Nephron progenitor cell (in vitro differentiated cells): ENCODE data around the gene CDC42BPA.

Experiments used
- DNase-seq: peaks from one replicate; pipeline ENCODE4 v3.0.0; 2021
- H3K27ac Mint-ChIP-seq: 2 replicates; pipeline ENCODE4 v1.8.0; 2021; ENCODE audit warnings: mild to moderate bottlenecking, moderate library complexity, mixed read lengths
- H3K27me3 Mint-ChIP-seq: 2 replicates; pipeline ENCODE4 v1.8.0; 2021; ENCODE audit warnings: mild to moderate bottlenecking, low read depth, mixed read lengths; ENCODE audit not compliant: poor library complexity
- H3K36me3 Mint-ChIP-seq: 2 replicates; pipeline ENCODE4 v1.8.0; 2021; ENCODE audit warnings: low read depth, mixed read lengths
- H3K4me1 Mint-ChIP-seq: 2 replicates; pipeline ENCODE4 v1.8.0; 2021; ENCODE audit warnings: mixed read lengths
- H3K4me3 Mint-ChIP-seq: 2 replicates; pipeline ENCODE4 v1.8.0; 2021; ENCODE audit warnings: mild to moderate bottlenecking, moderate library complexity, mixed read lengths
- H3K9me3 Mint-ChIP-seq: 2 replicates; pipeline ENCODE4 v1.8.0; 2021; ENCODE audit warnings: mild to moderate bottlenecking, moderate library complexity, mixed read lengths
- TF ChIP-seq, protein P1 (sequence below): fragments of 200-600 bp; sonication (generic); IDR thresholded peaks from 2 replicates; pipeline ENCODE4 v1.5.0; 2021; ENCODE audit warnings: antibody characterized with exemption

Gene CDC42BPA

DNA sequence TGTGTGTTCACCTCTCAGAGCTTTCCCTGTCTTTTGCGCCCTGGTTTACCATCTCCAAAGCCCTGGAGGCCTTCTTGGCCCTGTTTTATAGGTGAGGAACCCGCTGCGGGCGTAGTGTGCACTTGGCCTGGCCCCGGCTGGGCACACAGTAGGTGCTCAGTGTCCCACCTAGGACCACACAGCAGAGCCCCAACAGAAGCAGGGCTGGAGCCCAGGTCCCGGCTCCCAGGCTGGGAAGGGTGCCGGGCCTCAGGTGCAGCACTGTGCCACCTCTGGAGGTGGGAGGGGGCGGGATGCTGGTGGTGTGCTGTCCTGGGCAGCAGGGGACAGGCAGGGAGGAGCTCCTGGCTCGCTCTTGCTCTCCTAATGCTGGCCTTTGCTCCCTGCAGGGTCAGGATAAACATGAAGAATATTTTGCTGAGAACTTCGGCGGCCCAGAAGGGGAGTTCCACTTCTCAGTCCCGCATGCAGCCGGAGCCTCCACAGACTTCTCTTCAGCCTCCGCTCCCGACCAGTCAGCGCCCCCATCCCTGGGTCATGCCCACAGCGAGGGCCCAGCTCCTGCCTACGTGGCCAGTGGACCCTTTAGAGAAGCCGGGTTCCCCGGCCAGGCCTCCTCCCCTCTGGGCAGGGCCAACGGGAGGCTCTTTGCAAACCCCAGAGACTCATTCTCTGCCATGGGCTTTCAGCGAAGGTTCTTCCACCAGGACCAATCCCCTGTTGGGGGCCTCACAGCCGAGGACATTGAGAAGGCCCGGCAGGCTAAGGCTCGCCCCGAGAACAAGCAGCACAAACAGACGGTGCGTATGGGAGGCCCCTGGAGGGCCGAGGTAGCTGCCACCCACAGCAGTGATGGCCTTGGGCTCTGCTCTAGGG lies 353.4 kb downstream of the CDC42BPA start:
- Mint-ChIP-seq H3K4me1 (peaks cover 9% of the 10 kb centered on the region), H3K36me3 (peaks cover 29% of the 10 kb centered on the region), H3K9me3 (peaks cover 12% of the 10 kb centered on the region), H3K27me3 (peaks cover 6% of the 10 kb centered on the region), H3K27ac (no peak overlapping the region), H3K4me3 (no peak overlapping the region)
- no peak for DNase-seq
- TF ChIP-seq, protein P1, sequence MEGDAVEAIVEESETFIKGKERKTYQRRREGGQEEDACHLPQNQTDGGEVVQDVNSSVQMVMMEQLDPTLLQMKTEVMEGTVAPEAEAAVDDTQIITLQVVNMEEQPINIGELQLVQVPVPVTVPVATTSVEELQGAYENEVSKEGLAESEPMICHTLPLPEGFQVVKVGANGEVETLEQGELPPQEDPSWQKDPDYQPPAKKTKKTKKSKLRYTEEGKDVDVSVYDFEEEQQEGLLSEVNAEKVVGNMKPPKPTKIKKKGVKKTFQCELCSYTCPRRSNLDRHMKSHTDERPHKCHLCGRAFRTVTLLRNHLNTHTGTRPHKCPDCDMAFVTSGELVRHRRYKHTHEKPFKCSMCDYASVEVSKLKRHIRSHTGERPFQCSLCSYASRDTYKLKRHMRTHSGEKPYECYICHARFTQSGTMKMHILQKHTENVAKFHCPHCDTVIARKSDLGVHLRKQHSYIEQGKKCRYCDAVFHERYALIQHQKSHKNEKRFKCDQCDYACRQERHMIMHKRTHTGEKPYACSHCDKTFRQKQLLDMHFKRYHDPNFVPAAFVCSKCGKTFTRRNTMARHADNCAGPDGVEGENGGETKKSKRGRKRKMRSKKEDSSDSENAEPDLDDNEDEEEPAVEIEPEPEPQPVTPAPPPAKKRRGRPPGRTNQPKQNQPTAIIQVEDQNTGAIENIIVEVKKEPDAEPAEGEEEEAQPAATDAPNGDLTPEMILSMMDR, result no peak

DNA sequence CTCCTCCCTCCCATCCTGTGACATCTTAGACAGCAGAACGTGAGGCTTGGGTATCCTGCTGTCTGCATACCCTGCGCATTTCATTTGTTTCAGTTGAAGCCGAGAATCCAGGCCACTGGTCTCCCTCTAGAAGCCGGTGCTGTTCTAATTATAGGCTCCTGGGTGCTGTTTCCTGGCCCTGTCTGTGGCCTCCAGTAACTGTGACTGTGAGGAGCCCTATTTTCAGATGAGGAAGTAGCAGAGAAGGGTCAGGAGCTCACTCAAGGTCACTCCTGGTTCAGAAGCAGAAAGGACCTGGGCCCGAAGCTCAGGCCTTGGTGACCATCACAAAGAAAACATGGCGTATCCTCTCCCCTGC lies 354.2 kb downstream of the CDC42BPA start:
- Mint-ChIP-seq H3K27me3 (peaks cover 2% of the 10 kb centered on the region), H3K4me1 (peaks cover 9% of the 10 kb centered on the region), H3K27ac (no peak overlapping the region), H3K4me3 (no peak overlapping the region), H3K9me3 (peaks cover 16% of the 10 kb centered on the region), H3K36me3 (peaks cover 21% of the 10 kb centered on the region)
- DNase-seq, result no peak
- TF ChIP-seq, protein P1, result no peak

DNA sequence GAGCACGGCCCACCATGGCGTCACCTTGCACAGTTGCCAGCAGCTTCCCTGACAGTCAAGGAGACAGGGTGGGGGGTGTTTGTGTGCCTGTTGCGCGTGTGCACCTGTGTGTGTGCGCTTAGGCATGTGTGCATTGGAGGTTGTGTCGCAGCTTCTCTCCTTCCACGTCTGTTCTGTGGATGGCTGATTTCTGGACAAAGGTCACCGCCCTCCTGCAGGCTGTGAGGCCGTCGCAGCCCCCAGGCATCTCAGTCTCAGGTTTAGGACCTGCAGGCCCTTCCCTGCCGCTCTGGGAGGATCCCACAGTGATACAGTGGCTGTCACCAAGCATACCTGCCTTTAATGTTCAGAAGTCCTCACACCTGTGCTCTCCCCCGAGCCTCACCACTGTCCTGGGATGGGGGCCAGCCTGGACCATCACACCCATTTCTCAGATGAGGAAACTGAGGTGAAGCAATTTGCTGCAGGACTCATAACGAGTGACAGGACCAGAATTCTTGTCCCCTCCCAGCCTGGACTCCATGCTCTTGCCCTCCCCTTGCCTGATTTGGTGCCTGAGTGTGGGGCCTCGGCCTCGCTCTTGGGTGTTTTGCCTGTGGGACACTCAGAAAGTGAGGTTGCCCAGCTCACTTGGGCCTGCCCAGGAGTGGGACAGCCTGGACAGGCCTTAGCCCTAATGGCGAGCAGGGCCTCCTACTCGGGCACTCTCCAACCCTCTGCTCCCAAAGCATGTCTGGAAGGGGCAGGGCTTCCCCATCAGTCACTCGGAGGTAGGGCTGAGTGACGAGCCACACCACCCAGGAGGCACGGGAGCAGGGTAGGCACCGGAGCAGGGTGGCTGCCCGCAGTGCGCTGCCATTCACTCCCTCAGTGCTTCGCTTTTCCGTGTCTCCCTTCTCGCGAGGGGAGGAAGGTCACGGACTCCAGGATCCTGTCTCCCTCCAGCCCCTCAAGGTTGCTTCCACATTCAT lies 355.6 kb downstream of the CDC42BPA start:
- H3K4me1 Mint-ChIP-seq, result peaks cover 9% of the 10 kb centered on the region
- H3K9me3 Mint-ChIP-seq, result peaks cover 27% of the 10 kb centered on the region
- TF ChIP-seq, protein P1, result no peak
- H3K27me3 Mint-ChIP-seq, result no peaks in the 10 kb centered on the region
- H3K36me3 Mint-ChIP-seq, result peaks cover 15% of the 10 kb centered on the region
- DNase-seq, result no peak
- H3K27ac Mint-ChIP-seq, result no peak overlapping the region
- H3K4me3 Mint-ChIP-seq, result no peak overlapping the region

DNA sequence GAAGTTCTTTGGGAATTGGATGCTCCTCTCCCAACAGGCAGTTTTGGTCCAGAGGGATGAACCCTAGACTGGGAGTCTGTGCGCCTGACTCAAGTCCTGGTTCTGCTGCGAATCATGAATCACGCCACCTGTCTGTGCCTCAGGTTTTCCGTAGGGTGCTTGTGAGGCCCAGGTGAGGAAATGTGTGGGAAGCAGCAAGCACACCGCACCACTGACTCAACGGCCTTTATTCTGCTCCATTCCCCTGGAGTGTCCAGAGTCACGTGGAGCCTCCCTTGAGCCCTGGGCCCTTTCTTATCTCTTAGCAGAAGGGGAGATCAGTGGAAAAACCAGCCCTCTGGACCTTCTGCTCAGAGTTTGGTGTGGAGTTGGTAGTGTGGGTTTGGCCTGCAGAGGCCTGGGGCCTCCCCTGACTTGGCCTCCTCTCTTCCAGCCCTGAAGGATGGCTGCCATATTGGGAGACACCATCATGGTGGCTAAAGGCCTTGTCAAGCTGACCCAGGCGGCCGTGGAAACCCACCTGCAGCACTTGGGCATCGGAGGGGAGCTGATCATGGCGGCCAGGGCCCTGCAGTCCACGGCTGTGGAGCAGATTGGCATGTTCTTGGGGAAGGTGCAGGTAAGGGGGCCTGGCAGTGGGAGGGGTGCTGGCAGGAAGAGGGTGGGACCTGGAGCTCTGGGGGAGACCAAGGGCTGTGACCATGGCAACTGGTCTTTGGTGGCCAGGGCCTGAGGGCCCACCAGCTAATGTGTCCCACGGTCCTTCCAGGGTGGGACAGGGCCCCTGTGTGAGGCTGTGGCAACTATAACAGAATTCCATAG lies 357.1 kb downstream of the CDC42BPA start:
- TF ChIP-seq, protein P1, result no peak
- Mint-ChIP-seq H3K27ac (no peak overlapping the region), H3K27me3 (no peaks in the 10 kb centered on the region), H3K4me3 (no peak overlapping the region), H3K4me1 (peaks cover 9% of the 10 kb centered on the region), H3K9me3 (peaks cover 40% of the 10 kb centered on the region), H3K36me3 (peaks cover 19% of the 10 kb centered on the region)
- no peak for DNase-seq

DNA sequence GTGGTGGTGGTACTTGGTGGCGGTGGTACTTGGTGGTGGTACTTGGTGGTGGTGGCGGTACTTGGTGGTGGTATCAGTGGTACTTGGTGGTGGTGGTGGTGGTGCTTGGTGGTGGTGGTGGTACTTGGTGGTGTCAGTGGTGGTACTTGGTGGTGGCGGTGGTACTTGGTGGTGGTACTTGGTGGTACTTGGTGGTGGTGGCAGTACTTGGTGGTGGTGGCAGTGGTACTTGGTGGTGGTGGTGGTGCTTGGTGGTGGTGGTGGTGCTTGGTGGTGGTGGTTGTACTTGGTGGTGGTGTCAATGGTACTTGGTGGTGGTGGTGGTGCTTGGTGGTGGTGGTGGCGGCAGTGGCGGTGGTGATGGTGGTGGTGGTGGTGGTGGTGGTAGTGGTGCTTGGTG lies 358.0 kb downstream of the CDC42BPA start:
- H3K4me3 Mint-ChIP-seq, result no peak overlapping the region
- peaks cover 46% of the 10 kb centered on the region for H3K9me3 Mint-ChIP-seq
- no peak overlapping the region for H3K27ac Mint-ChIP-seq
- H3K36me3 Mint-ChIP-seq, result peaks cover 19% of the 10 kb centered on the region
- H3K4me1 Mint-ChIP-seq, result peaks cover 9% of the 10 kb centered on the region
- no peak for DNase-seq
- TF ChIP-seq, protein P1, result no peak
- H3K27me3 Mint-ChIP-seq, result no peaks in the 10 kb centered on the region
